ENCODE results near the gene GATD1.

DNA sequence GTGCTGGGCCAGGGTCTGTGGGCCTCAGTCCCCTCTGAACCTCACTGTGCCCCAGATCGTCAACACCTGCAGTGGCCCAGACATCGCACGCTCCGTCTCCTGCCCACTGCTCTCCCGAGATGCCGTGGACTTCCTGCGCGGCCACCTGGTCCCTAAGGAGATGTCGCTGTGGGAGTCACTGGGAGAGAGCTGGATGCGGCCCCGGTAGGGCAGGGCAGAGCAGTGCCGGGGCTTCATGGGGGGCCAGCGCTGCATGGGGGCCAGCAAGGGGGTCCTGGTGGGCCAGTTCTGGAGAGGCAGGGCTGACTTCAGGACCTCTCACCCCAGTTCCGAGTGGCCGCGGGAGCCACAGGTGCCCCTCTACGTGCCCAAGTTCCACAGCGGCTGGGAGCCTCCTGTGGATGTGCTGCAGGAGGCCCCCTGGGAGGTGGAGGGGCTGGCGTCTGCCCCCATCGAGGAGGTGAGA, 54.9 kb downstream of the GATD1 start:
- TF ChIP-seq, protein P1, sequence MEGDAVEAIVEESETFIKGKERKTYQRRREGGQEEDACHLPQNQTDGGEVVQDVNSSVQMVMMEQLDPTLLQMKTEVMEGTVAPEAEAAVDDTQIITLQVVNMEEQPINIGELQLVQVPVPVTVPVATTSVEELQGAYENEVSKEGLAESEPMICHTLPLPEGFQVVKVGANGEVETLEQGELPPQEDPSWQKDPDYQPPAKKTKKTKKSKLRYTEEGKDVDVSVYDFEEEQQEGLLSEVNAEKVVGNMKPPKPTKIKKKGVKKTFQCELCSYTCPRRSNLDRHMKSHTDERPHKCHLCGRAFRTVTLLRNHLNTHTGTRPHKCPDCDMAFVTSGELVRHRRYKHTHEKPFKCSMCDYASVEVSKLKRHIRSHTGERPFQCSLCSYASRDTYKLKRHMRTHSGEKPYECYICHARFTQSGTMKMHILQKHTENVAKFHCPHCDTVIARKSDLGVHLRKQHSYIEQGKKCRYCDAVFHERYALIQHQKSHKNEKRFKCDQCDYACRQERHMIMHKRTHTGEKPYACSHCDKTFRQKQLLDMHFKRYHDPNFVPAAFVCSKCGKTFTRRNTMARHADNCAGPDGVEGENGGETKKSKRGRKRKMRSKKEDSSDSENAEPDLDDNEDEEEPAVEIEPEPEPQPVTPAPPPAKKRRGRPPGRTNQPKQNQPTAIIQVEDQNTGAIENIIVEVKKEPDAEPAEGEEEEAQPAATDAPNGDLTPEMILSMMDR (conservative IDR thresholded peaks at IDR 0.05 in 1 of 2, IDR thresholded peaks at IDR 0.05 in 1 of 2; ENCODE audit: extremely low read depth in 1 of 2, insufficient read depth in 1 of 2, low read depth in 1 of 2, low read length in 2 of 2): no peak
- TF ChIP-seq EZH2 (IDR thresholded peaks at IDR 0.05; ENCODE audit: borderline replicate concordance, low read length): no peak
